ENCODE results near the gene DNAAF3. TPM values are rescaled to one million over a fixed set of nuclear protein-coding genes. Genes with fewer than 3 reads are reported as not detected.

DNAAF3 gene
- total RNA-seq, 1 experiment from 2014 or later: 4.9 TPM

DNA sequence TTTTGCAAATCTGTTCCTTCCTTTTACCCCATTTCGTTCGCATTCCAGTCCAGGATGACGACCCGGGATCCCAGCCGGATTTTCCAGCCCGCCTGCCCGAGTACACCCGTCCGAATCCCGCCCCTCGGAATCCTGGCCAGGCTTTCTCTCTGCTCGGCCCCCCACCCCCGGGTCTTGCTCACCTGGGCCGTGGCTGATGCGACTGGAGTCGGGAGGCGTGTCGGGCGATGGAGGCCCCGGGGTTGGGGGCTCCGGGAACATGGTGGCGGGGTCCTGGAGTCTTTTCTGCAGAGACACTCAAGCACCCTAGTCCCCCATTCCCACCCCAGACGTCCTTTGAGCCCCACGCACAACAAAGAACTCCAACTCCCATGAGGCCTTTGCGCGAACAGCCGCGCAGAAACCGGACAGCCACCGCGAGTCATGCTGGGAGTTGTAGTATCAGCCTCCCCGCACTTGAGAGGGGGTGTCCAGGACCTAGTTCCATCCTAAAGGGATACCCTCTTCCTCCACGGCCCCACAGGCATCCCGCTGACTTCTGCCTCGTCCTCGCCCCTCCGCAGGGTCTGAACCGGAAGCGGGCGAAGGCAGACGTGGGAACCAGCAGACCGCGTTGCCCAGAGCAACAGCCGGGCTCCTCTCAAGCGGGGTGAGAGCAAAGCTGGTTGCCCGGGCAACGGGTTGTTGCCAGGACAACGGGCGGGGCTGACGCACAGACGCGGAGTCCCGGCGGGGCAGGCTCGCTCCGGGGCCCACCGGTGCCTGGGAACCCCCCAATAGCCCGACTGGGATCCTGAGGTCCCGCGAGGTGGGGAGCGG, 12.6 kb upstream of the DNAAF3 start:
- DNase-seq (ENCODE audit: unreplicated experiment): no peak
- TF ChIP-seq, protein P1, sequence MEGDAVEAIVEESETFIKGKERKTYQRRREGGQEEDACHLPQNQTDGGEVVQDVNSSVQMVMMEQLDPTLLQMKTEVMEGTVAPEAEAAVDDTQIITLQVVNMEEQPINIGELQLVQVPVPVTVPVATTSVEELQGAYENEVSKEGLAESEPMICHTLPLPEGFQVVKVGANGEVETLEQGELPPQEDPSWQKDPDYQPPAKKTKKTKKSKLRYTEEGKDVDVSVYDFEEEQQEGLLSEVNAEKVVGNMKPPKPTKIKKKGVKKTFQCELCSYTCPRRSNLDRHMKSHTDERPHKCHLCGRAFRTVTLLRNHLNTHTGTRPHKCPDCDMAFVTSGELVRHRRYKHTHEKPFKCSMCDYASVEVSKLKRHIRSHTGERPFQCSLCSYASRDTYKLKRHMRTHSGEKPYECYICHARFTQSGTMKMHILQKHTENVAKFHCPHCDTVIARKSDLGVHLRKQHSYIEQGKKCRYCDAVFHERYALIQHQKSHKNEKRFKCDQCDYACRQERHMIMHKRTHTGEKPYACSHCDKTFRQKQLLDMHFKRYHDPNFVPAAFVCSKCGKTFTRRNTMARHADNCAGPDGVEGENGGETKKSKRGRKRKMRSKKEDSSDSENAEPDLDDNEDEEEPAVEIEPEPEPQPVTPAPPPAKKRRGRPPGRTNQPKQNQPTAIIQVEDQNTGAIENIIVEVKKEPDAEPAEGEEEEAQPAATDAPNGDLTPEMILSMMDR (IDR thresholded peaks at IDR 0.05; ENCODE audit: unreplicated experiment): no peak
- ChIA-PET POLR2A (interaction anchor here (0.7 to 1.6 kb wide), 3 partner anchors 10 to 177 kb away, joined by 4 to 6 read pairs (median 6); partner anchors contain the start of gene PPP6R1), CTCF (interaction anchor here (0.6 to 1.3 kb wide), 3 partner anchors 167 to 326 kb away, joined by 3 read pairs; partner anchors contain the start of gene TMEM238)
- H3K27ac Mint-ChIP-seq (ENCODE audit: low read depth, unreplicated experiment): no peak overlapping the region
- no peak overlapping the region for H3K4me3 Mint-ChIP-seq (ENCODE audit: unreplicated experiment)
- H3K4me1 Mint-ChIP-seq (ENCODE audit: insufficient read depth, unreplicated experiment): peaks cover 10% of the 10 kb centered on the region
- peaks cover 29% of the 10 kb centered on the region for H3K27me3 Mint-ChIP-seq (ENCODE audit: insufficient read depth, unreplicated experiment)
- H3K36me3 Mint-ChIP-seq (ENCODE audit: insufficient read depth, unreplicated experiment): peaks cover 6% of the 10 kb centered on the region
- intact Hi-C loops (cut with micrococcal nuclease): no loop called here
- no peaks in the 10 kb centered on the region for H3K9me3 Mint-ChIP-seq (ENCODE audit: unreplicated experiment)
- no TSS peak for BruUV-seq (replicated peaks)

DNA sequence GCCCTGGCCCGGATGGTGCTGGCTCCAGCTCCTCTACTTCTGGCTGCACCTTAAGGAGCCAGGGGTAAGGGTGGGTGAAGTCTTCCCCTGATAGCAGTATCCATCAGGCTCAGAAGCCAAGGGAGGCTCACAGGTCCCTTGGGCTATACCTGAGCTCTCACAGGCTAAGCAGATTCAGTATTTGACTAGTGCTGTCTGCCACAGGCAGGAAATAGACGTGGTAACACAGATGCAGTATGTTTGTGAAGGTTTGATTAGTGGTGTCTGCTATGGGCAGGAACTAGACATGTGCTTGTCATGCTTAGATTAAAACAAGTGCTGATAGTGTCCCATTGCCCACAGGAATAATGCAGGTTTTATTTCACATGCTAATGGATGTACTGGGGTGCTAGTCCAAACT, 9.7 kb upstream of the DNAAF3 start:
- Mint-ChIP-seq H3K27me3 (ENCODE audit: insufficient read depth, unreplicated experiment) (peaks cover 16% of the 10 kb centered on the region), H3K4me3 (ENCODE audit: unreplicated experiment) (no peak overlapping the region)
- POLR2A ChIA-PET: interaction anchor here (1.0 kb wide), 1 partner anchor 9 kb away, joined by 3 read pairs; no protein-coding TSS in a partner anchor

DNA sequence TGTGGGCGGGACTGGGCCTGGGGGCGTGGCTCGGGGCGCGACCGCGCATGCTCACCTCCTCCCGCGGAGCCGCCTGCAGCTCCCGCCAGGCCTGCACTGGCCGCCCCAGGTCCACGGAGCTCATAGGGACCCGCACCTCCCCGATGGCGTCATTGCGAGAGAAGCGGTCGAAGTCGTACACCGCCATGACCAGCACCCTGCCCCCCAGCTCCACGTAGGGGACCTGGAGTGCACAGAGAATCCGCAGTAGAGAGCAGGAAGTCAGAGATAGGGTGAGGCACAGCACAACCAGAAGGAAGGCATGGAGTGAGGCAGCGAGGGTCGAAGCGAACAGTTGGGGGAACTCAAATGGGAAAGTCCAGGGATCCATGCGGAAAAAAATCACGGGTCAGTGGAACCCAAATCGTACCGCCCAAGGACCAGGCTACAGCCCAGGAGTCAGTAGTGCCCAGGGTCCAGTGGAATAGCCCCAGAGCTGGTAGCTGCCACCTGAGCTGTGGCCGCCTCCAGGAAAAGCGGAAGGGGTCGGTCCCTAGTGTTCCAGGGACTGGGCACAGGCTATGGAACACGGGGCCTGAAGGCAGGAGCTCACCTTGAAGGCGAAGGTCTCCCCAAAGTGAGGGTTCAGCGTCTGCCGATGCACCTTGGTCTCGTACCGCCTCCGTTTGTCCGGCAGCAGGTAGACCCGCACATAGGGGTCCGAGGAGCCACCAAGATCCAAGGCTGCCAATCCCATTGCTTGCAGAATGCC, 8.9 kb upstream of the DNAAF3 start:
- Mint-ChIP-seq H3K4me3 (ENCODE audit: unreplicated experiment) (no peak overlapping the region), H3K27ac (ENCODE audit: low read depth, unreplicated experiment) (no peak overlapping the region), H3K27me3 (ENCODE audit: insufficient read depth, unreplicated experiment) (peaks cover 8% of the 10 kb centered on the region), H3K4me1 (ENCODE audit: insufficient read depth, unreplicated experiment) (peaks cover 20% of the 10 kb centered on the region), H3K9me3 (ENCODE audit: unreplicated experiment) (no peaks in the 10 kb centered on the region), H3K36me3 (ENCODE audit: insufficient read depth, unreplicated experiment) (peaks cover 7% of the 10 kb centered on the region)
- BruUV-seq (replicated peaks): no TSS peak
- TF ChIP-seq, protein P1 (IDR thresholded peaks at IDR 0.05; ENCODE audit: unreplicated experiment): no peak
- intact Hi-C loops (cut with micrococcal nuclease): no loop called here
- ChIA-PET POLR2A (interaction anchor here (1.0 to 1.3 kb wide), 2 partner anchors 8 to 14 kb away, joined by 3 read pairs; no protein-coding TSS in a partner anchor), CTCF (interaction anchor here (0.9 to 1.0 kb wide), 2 partner anchors 11 to 243 kb away, joined by 4 to 5 read pairs; no protein-coding TSS in a partner anchor)
- DNase-seq (ENCODE audit: unreplicated experiment): no peak

More for the DNA sequence above, 9.7 kb upstream of the DNAAF3 start:
- CTCF ChIA-PET: interaction anchor here (0.9 kb wide), 1 partner anchor 10 kb away, joined by 4 read pairs; no protein-coding TSS in a partner anchor
- Mint-ChIP-seq H3K9me3 (ENCODE audit: unreplicated experiment) (no peaks in the 10 kb centered on the region), H3K27ac (ENCODE audit: low read depth, unreplicated experiment) (no peak overlapping the region), H3K4me1 (ENCODE audit: insufficient read depth, unreplicated experiment) (peaks cover 20% of the 10 kb centered on the region), H3K36me3 (ENCODE audit: insufficient read depth, unreplicated experiment) (peaks cover 12% of the 10 kb centered on the region)
- no peak for DNase-seq (ENCODE audit: unreplicated experiment)
- BruUV-seq (replicated peaks): no TSS peak
- intact Hi-C loops (cut with micrococcal nuclease): no loop called here
- TF ChIP-seq, protein P1 (IDR thresholded peaks at IDR 0.05; ENCODE audit: unreplicated experiment): no peak

Measured in MCF 10A (cell line).